CD4-positive, alpha-beta T cell treated with Interferon alpha-2 for 1 hour (primary cell): ENCODE results near the gene LAMC1.

ENCODE experiments used
- DNase-seq, 2 donors: peaks; one replicate each; pipeline ENCODE4 v3.0.0-alpha.2; 2020 to 2022

LAMC1 gene

GRCh38 chr1:183023146-183023600, at the start of gene LAMC1:
LAMC1 (plus strand) TSS chr1:183023420; CDS start chr1:183023717, 297 bp downstream.
- DNase-seq, result peak in 1 of 2 donors; percentile 21

DNA sequence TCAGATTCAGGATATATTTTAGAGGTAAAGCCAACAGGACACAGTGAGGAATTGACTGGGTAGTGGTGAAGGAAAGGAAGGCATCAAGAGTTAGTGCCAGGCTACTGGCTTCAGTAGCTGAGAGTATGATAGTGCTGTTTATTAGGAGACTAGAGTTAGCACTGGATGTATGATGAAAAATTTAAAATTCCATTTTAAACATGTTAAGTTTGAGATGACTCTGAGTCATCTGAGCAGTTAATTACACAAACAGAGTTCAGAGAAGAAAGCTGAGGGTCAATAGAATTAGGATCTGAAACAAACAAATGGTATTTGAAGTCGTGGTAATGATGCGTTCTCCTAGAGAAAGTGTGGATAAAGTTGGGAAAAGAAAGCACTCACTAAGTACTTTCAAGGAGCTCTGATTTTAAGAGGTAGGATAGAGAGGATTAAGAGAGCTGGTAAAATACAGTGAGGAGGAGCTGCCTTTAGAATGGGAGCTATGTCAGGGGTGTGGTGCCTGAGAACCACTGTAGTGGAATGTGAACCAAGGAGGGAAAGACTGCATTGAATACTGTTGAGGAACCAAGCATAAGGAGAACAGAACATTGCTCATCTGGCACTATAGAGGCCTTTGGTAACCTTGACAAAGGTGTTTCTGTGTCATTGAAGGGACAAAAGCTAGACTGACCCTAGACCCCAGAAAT, 48.6 kb upstream of the LAMC1 start:
- no peak for DNase-seq

- no peak for DNase-seq
Measured at GRCh38 chr1:182977480-182977879, 45.7 kb upstream of the LAMC1 start.

- no peak for DNase-seq
Measured at GRCh38 chr1:182978151-182978853, 44.9 kb upstream of the LAMC1 start.

DNA sequence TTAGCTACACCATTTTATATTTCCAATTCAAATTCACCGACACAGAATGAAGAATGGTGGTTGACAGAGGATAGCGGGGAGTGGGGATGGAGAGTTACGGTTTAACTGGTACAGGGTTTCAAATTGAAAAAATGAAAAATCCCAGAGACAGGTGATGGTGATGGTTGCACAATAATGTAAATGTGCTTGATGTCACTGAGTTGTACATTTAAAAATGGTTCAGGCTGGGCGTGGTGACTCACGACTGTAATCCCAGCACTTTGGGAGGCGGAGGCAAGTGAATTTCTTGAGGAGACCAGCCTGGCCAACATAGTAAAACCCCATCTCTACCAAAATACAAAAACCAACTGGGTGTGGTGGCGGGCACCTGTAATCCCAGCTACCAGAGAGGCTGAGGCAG, 39.1 kb upstream of the LAMC1 start:
- DNase-seq, result no peak

- DNase-seq, result no peak
Measured at GRCh38 chr1:182984621-182985020, 38.6 kb upstream of the LAMC1 start.

GRCh38 chr1:182985876-182986275, 37.3 kb upstream of the LAMC1 start:
- no peak for DNase-seq

- no peak for DNase-seq
Measured at GRCh38 chr1:182990413-182991144, 32.6 kb upstream of the LAMC1 start.

DNA sequence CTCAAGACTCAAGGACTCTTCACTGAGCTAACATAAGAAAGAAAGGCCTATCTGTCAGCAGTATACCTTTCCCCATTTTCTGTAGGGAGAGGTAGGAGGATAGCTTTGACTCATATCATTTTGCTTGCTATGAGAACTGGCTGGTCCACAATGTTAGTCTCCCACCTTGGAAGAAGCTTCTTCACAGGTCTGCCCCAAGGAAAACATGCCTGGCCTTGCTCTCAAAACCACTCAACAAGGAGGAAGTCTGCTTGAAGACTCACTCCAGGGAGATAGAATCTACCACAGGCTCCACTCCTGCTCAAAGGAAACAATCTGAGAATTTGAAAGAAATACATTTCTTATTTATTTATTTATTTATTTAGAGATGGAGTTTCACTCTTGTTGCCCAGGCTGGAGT, 29.5 kb upstream of the LAMC1 start:
- DNase-seq, result no peak

GRCh38 chr1:182995894-182996293, 27.3 kb upstream of the LAMC1 start:
- DNase-seq, result no peak

DNA sequence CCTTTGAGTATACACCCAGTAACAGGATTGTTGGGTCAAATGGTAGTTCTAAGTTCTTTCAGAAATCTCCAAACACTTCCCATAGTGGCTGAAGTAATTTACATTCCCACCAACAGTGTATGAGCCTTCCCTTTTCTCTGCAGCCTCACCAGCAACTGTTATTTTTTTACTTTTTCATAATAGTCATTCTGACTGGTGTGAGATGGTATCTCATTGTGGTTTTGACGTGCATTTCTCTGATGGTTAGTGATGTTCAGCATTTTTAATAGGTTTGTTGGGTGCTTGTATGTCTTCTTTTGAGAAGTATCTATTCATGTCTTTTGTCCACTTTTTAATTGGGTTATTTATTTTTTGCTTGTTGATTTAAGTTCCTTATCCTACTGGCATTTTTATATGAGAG, 26.4 kb upstream of the LAMC1 start:
- no peak for DNase-seq

- DNase-seq, result no peak
Measured at GRCh38 chr1:182998482-182998881, 24.7 kb upstream of the LAMC1 start.

DNA sequence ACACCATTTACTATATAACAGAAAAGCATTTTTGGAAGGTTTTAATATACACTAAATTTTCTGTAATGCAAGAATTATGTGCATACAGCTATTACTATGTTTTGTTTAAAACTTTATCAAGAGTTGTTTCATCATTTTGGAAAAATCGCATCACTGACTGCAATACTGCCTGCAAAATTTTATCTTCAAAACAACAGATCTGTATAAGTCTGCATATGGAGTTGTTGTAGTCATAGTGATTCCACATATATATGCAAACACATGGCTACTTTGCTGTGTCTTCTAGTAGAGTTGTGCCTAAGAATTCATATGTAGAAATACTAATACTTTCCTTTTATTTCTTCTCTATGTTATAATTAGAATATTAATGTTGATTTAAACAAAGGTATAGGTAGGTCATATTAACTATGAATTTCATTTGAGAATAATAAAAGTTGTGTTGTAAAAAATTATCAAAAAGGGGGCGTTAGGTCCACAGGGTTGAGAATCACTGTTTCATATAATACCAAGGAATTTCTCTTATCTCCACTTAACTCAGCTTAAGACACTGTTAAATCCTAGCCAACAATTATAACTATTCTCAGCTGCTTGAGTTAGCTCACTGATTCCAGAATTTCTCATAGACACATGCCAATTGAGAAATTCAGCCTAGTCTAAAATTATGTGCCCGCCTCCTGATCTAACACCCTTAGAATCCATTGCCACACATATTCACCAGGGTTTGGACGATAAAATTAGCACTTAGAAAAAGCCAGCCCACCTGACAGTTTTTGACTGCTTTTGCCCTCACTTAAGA, 22.9 kb upstream of the LAMC1 start:
- no peak for DNase-seq

GRCh38 chr1:183002267-183002666, 21.0 kb upstream of the LAMC1 start:
- no peak for DNase-seq

DNA sequence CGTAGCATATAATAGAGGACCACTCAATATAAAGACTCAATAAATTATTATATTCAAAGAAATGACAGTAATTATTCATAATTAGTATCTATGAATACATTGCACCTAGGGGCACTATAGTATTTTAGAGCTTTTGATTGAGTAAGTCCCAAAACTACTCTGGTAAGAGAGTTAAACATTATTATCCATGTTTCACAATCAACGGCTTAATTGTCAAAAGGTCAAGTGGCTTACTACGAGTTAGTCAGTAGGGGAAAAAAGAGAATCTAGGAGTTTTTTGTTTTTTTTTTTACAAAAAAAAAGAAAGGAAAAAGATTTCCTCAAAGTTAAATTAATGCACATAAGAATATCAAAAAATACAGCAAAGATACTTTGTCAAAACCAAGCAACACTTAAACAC, 20.4 kb upstream of the LAMC1 start:
- no peak for DNase-seq

DNA sequence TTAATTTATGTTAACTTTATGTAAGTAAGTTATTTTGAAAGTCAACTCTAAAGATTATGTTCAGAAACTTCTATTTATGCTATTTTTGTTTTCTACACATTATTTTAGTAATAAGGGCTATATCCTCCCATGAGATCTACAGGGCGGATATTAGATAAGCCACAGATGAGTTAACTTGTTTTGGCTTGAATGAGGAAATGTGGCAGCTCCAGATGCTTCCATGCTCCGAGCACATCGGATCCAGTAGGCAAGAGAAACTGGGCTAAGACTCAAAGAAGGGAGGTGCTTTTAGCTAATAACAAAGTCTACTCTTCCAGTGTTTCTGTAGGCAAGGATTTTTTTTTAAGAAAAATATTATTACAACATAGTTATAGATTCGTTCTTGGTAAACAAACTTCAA, 20.0 kb upstream of the LAMC1 start:
- no peak for DNase-seq

DNA sequence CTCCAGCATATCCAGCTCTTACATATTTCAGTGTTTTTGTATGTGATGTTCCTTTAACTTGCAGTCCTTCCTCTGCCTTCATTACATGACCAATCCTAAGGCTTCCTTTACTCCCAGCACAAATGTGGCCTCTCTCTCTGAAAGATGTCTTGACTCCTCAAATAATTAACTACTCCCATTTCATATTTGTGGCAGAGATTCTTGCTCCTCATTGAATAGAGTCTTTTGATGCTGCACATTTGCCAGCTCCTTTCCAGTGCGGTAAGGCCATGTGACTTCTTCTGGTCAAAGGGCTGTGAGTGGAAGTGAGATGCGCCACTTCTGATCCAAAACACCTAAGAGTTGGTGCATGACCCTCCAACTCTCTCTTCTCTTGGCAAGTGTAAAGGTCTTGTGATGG, 19.1 kb upstream of the LAMC1 start:
- DNase-seq, result no peak

DNA sequence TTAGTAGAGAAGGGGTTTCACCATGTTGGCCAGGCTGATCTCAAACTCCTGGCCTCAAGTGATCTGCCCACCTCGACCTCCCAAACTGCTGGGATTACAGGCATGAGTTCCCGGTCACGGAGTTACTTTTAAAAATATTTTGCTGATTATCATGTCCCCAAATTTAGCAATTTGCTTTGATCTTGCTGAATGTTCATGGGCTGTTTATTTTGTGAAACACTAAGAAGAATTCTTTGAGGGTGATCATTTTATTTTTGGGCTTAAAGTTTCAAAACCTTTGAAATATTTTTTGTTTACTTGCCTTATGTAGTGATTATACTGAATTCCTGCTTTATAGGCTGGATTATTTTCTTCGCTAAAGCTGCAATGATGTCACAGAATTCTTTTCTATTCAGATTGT, 11.4 kb upstream of the LAMC1 start:
- DNase-seq, result no peak

DNA sequence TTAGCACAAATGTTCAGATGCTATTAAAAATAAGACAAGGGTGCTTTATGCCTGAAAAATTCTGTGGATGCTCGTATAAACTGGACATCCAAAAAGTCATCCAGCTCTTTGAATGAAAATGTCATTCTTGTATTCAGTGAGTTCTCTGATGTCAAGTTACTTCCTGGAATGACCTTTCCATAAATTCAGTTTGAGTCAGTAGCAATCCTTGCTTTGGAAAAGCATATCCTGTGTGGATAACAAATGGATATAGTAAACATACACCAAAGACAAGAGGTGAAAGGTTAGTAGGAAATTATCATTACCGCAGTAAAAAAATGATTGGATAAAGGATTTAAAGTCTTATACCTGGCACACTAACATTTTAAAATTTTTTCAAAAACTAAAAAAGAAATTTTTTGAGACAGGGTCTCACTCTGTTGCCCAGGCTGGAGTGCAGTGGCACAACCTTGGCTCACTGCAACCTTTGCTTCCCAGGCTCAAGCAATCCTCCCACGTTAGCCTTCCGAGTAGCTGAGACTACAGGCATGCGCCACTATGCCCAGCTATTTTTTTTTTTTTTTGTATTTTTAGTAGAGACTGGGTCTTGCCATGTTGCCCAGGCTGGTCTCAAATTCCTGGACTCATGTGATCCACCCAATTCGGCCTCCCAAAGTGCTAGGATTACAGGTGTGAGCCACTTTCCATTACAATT, 10.8 kb upstream of the LAMC1 start:
- DNase-seq, result no peak

DNA sequence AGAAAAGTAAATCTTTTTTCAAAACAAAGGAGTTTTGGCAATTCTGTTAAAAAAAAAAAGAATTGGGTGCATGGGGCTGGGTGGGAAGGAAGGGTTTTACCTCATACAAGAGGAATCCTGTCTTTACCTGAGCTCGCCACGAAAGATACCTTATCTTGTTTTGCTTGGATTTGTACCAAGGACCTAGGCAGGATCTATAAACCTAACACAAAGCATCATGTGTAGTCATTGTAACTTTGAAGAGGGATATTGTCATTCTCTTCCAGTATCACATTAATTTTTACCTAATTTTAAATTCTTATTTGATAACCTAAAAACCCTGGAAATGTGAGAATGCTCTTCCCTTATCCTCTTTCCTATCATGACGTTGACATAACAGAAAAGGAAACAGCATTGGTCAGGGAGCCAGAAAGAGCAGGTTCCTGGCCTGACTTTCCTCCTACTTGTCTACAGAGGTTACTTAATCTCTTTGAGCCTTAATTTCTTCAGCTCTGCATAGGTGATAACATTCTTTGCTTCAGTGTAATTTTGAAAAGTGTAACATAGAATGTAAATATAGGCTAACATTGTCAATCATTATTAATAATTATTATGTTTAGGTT, 4.0 kb upstream of the LAMC1 start:
- DNase-seq, result no peak

DNA sequence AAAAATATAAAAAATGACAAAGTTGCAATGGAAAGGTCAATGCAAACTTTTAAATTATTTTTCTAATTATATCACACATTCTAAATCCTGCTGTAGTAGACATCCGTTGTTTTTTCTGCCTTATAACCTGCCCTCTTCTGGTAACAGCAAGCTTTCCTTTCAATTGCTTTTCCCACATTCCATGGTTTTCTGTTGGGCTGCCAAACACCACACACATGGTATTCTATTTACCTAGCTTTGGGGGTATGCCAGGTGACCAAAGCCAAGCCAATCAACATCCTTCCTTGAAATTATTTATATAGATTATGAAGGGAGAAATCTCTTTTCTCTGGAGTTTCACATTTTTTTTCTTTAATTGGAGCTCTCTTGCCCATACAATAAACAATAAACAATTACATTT, 3.4 kb upstream of the LAMC1 start:
- no peak for DNase-seq
